ENCODE results near the gene LMO1. TPM values are rescaled to one million over a fixed set of nuclear protein-coding genes. Genes with fewer than 3 reads are reported as not detected.

LMO1 gene
- polyA plus RNA-seq, 12 donors: 0.77 to 11.1 (median 2.5) TPM; not detected in 2

DNA sequence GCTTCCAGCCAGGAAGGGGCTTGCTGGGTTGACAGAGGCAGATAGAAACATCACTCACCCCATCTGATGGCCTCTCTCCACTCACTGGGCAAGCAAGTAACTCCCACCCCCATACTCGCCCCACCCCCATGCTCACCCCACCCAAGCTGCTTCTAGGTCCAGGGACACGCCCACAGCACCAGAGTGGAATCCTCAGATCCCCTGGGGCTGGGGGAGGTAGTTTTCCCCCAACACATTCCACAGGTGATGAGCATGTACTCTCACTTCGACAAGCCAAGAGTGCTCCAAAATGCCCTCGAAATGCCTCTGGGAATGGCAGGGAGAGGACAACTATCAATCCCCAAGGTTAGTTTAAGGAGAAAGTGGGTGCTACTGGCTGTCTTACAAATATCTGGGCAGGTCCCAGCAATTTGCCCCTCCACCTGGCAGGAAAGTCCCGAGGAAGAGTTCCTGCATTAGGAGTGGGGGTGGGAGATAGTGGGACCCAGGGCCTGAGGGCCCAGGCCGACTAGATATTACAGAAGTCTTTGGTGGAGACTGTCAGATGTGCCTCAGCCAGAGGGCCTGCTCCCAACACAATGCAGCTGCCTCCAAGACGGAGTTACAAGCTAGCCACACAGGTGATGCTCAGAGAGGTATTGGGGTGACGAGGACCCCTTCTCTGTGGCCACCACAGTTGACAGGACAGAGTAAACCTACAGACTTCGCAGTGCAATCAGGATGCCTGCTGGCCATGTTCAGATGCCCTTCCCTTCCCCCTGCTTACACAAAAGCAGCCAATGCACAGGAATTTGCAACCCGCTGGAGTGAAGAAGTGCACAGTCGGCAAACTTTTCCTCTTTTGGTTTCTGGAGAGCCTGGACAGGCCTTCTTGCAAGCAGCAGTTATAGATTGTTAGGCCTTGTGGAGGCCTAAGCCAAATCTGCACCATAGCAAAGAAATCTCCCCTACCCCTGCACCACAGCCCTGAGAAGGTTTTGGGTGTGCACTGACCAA is 2.9 kb upstream of the LMO1 start:
- no peak for DNase-seq

DNA sequence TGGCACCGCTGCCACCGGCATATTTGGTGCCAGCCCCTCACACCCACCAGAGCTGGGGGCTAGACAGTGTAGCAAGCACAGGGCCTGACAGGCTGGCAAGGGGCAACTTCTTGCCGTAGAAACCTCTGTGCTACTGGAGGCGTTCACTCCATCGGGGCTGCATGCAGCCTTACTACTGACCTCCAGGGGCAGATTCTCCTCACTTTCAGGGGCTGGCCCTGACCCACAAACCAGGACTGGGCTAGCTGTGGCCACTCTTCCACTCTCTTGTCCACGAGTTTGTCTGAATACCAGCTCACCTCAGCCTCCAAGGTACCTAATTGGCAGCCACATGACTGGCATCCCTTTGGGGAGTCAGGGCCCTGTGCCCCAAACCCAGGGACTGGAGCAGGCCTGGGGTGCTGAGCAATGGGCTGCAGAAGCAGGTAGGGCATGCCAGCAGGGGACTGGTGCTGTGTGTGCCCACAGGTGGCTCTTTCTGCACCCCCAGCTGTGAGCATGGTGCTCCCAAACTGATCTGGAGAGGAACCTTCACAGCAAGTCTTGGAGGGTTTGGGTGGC is 2.1 kb upstream of the LMO1 start:
- DNase-seq: no peak

DNA sequence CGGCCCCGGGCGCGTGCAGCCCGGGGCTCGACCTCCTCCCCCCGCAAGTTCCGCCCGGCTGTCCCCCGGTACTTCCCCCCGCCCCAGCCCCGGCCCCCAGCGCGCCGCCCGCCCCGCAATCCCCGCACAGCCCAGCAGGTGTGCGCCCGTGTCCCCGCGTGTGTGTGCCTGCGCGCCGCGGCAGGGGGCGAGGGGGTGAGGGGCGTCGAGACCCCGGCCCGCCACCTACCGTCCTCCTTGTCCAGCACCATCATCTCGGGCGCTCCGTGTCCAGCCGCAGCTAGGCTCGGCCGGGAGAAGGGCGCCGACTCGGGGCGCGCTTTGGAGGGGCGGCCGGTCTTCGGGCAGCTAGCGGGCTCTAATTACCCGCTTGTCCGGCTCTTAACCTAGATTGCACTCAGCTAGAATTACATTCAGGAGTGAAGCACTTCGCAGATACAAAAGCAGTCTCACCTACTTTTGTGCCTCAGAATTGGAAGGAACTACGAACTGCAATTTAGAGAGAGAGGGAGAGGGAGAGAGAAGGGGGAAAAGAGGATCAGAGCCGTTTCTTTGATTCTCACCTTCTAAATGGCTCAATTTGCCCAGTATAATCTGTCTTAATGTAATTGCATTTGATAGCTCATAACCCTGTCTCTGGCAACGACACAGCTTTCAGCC is 439 bp downstream of the LMO1 start:
- DNase-seq: no peak

DNA sequence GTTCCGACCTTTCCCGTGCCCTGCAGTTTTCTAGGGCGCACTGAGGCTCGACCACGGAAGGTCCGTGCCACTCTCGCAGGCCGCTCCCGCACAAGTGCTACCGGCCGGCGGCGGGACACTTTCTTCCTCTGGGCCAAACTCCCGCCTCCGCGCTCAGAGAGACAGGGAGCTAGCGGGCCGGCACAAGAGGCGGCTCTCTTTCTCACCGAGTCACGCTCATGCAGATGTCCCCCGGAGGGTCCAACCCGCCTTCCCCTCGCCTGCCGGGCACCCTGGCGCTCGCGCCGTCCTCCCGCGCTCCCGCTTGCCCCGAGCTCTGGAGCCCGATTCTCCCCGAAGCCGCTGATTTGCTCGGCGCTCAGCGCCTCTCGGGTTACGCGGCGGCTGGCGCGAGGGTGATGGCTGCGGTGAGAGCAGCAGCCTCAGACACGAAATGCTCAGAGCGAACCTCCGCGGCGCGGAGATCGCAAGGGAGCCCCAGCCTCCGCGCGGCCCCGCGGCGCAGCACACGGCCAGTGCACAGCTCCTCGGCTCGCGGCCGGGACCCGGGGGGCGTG is 1.0 kb downstream of the LMO1 start:
- DNase-seq: peak; percentile 56

DNA sequence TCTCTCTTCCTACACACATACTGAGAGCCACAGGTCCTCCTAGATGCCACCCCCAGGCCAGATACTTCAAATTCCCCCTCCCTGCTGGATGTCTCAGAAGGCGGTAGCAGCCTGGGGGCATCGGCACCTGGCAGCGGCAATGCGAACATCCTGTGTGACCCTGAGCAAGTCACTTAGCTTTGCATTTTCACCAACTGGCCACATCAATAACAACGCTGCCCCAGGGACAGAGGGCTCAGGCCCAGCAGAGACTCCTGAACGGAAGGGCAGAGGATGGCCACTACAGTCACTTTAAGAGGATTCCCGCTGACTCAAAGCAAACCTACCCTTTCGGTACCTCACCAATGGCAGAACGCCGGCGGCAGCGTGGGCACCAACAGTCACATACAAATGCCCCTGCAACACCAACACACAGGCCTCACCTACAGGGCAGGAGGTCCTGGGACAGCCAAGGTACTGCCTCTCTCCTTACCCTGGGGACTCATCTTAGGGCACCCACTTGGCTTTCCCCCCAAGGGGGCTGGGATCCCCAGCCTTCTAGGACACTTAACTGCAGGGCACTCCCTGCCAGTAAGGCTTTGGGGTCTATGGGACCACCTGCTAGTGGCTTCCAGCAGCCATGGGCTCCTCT is 1.6 kb downstream of the LMO1 start:
- no peak for DNase-seq

DNA sequence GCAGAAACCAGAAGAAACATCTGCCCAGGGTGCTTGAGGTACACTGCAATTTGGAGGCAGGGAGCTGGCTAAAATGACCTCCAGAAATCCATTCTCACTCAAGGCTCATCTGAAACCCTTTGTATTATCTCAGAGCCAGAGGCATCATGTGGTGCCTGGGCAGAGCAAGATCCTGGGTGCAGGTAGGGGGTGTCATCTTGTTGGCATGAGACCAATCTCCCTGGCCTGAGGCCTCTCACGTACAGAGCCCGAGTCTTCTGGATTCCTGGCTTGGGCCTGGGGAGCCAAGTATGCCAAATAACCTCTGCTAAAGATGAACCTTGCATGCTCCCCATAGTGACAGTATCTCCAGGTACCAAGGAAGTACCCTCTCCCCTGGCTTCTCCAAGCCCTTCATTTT is 2.4 kb downstream of the LMO1 start:
- DNase-seq: no peak

DNA sequence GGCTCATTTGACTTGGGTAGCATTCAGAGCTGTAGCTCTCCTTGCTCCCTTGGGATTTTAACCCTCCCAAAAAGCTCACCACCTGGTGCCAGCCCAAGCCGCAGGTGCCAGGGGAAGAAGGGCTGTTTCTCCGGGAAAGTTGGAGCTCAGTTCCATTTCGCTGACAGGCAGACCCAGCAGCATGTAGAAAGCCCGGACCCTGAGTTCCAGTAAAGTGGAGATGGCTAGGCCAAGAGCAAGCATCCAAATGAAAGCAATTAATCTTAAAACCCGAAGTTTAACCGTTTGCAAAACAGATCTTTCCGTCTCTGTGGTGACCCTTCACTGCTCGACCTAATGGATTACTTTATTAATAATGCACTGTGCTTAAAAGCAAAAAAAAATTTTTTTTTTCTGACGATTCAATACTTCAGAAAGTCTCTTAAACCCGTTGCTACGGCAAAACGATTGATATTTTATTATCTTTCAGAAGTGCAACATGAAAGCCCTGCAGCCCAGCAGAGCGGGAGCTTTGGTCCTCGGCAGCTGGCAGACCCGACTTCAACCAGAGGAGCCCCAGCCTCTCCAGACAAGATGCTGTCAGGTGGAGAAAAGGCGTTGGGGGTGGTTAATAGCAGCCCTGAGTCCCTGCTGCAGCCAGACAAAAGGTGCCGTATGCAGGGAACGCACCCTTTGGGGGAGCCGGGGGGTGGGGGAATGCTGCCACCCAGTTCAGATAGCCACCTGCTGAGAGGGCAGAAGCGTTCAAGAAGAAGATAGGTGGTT is 3.3 kb downstream of the LMO1 start:
- DNase-seq: no peak

DNA sequence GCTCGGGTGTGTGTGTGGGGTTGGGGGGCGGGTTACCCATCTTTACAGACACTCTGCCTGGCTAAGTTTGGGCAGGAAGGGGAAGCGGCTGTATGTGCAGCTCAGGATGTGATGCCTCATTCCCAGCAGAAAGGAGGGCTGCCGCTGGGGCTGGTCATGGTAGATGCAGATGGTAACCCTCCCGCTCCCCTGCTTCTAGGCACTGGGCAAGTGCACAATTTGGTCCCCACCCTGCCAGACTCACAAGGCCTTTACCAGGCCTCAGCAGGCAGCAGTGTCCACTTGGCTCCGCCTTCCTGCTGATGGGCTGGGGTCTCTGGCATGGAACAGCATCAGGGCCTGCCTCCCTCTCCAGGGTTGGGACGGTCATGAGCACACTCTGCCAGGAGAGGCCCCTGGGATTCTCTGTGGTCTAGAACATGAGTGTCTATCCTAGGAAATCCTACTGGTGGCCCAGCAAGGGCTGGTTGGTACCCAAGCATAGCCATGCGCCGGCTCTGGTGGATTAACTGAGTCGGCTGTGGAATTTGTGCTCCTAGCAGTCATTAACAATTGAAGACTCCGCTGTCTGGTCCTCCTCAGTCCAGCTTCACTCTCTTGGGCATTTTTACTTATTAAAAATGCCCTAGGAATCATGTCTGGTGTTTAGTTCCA is 4.2 kb downstream of the LMO1 start:
- no peak for DNase-seq

DNA sequence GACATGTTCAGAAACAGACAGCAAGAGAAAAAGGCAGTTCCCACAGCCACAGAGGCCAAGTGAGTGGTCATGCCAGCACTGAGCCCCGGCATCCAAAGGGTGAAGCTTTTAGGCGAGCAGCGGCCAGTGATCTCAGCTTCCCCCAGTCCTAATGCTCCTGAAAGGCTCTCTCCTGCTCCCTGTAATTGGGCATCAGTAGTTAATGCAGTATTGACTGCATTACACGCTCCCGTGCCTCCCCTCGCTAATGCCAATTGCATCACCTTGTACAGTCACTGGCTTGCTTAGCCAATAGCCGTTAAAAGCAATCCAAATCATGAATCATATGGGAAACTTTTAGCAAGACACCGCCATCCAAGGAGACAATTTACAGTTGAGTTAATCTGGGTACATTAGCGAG is 4.9 kb downstream of the LMO1 start:
- DNase-seq: no peak

DNA sequence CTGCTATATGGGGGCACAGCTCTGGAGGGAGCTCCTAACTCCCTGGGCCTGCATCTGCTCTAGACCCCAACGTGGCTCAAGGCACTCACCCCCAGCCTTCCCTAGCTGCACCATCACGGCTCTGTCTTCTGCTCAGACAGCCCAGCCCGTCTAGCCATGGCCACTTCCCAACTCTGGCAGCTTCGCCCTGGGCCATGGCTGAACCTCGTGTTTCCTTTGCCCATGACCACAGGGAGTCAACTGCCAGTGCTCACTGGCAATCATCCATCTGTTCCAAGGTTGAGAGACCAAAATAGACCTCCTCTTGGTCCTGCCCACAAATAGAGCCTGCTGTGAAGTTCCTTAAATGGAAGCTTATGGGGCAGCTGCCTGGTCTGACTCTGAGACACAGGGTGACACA is 5.4 kb downstream of the LMO1 start:
- no peak for DNase-seq

DNA sequence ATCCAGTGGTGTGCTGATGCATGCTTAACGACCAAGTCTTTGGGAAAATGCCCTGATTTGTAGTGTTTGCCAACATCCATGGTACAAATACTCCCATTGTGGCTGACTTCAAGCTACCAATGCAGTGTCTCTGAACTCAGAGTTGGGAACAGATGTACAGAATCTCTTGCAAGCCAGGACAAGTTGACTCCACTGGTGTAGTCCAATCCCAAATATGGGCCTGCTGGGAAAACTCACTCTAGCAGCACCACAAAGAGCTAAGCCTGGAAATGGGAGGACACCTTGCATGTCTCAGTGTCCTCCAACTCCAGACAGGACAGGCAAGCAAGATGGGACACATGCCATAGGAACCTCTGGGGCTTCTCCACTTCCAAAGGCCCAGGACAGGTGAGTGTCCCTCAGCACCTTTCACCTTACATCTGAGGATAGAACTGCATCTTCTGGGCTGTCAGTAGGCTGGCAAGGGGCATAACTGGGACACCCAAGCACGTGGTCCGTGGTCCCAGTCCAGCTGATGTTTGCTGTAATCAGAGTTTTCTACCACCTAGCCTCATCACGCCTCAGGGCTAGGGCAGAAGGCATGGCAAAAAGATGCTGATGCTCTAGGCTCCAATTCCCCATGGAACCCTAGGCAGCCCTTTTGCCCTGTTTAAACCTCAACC is 6.5 kb downstream of the LMO1 start:
- no peak for DNase-seq

DNA sequence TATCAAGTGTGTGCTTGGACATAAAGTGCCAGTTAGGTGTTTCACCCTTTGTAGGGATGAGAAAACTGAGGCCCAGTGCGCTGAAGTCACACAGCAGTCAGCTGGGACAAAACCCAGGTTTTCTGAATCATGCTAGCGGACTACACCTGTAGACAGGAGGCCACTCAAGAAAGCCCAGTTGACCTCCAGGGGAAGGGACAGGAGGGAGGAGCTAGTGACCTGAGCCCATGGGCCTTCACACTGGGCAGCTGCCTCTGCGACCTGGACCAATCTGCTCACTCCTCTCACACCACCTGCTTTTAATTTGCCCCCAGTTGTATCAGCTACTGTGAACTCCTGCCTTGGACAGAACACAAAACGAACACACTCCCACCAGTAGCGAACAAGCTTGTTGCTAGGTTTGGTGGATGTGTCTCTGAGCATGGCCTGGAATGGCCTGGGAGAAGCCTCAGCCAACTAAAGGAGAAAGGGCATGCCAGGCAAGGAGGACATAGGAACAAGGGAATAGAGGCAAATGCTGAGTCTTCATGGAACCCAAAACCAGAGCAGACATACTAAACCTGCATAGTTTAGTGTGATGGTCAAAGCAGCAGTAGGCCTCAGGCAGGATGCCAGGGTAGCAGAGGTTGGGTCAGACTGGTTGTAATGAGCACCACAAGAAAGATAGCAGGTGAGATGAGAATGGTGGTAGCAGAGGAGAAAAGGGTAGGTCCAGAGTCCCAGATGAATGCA is 7.2 kb downstream of the LMO1 start:
- DNase-seq: no peak

DNA sequence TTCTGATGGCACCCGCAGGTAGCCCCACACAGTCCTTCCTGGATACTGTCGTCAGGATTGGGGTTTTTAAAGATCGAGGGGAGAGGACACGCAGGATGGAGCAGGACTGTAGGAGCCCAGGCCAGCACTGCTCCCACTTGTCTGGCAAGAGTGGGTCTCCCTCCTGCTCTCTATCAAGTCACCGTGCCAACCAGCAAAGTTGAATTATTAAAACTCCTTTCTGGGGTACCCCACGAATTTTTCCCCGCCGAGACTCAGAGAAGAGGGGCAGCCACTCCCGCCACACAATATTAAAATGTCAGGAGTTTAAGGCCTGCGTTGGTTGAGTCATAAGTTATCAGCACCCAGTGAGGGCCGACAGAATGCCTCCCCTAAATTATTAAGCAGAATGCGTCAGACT is 10.1 kb downstream of the LMO1 start:
- no peak for DNase-seq

DNA sequence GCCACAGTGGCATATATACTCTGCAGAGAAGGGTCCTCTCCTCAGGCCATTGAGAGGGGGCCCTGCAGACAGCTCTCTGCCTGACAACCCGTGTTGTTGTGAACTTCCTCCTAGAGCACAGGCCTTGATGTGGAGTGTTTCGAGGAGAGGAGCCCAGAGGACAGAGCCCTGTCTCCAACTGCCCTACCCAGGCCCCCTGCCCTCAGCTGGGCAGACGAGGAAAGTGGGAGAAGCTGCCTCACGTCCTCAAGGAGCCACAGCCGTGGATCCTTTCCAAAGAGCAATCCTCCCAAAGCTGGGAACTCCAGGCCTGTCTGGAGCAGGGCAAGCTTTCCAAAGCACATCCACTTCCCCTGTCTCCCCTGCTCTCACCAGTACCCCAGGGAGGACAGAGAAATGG is 10.7 kb downstream of the LMO1 start:
- no peak for DNase-seq

DNA sequence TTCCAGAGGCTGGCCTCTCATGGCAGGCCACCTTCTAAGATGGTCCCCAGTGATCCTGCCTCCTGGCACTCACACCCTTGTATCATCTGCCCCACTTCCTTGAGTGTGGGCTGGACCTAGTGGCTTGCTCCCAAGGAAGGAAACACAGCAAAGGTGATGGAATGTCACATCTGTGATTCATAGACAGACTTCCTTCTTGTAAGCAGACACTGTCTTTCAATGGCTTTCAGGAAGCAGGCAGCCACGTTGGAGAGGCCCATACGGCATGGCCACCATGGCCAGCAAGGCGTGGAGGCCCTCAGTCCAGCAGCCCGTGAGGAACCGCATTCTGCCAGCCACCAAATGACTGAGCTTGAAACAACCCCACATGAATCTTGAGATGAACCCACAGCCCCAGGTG is 11.3 kb downstream of the LMO1 start:
- no peak for DNase-seq

DNA sequence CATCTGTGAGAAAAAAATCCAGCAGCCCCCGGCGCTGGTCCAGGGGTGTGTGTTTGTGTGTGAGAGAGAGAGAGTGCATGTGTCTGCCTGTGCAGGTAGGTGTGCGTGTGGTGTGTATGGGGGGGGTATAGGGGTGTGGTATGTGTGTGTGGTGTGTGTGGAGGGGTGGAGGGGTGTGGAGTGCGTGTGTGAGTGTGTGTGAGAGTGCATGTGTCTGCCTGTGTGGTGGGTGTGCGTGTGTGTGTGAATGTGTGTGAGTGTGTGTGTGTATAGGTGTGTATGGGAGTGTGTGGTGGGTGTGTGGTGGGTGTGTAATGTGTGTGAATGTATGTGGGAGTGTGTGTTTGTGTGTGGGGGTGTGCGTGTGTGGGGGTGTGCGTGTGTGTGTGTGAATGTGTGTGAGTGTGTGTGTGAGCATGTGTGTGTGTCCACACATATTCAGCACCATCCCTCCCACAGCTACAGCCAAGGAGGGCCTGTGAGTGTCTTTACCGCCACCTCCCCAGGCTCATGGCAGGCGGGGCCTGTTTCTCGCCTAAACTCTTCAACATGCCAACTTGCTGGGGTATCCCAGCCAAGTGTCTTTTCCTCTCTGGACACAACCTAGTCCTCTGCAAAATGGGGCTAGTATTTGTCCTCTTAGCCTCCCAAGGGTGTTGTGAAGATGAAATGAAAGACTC is 11.9 kb downstream of the LMO1 start:
- DNase-seq: no peak

DNA sequence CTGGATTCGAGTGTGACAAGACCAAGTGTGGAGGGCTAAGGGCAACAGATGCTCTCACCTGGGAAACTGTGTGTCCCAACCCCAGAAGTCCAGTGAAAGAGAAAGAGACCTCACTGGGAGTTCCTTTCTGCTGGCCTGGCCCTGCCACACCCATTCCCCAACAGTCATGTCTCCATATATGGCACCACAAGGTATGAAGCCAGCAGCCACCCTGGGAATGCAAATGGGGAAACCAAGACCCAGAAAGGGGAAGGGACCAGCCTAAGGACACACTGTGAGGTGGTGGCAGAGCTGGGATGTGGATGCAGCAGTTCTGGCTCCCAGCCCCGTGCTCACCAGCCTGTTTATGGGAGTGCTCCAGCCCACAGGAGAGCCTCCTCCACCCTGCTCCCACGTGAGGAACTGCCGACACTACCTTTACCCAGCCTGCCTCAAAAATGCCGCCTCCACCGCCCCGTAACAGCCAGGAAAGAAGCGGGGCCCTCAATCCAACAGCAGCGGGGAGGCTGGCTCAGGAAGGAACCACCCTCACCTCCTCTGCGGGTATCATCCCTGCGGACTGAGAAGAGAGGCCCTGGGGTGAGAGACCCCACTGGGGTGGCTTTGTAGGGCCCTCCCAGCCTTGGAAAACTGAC is 12.6 kb downstream of the LMO1 start:
- DNase-seq: no peak

DNA sequence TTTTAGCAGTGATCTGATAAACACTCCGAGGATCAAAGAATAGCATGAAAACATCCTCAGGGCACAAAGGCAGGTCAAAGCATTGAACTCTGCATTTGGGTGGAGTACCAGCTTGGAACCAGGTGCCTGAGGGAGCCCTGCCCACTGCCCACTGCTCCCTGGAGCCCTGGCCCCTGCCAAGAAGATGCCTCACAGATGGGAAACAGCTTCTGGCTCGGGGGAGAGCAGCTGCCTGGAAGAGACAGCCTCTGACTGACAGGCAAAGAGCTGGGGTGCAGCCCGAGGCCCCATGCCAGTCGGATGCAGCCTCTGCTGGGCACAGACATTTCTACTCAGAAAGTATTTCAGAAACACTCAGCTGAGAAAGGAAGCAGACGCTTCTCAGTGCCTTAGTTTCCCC is 13.2 kb downstream of the LMO1 start:
- no peak for DNase-seq

All from muscle of arm (tissue), 12 donors.